HepG2 (cell line): Measurements from ENCODE around the gene ABTB2. TPM values are rescaled to one million over a fixed set of nuclear protein-coding genes. Genes with fewer than 3 reads are reported as not detected.
A peak's percentile ranks its signal among the peaks of the same experiment; 100 is the strongest.

Source experiments
- ATAC-seq: fragments of 200-7000 bp; cut with Tn5 transposase; 3 replicates; pipeline ENCODE4 v1.9.1; 2020; ENCODE audit warnings: mild to moderate bottlenecking, moderate library complexity
- BruUV-seq: library from RNA; stranded (reverse); fragments of 400-500 nt; replicated peaks from 2 replicates; lab custom pipeline; 2021; lab: Mats Ljungman, UMichigan
- CTCF ChIA-PET: fragments of 300-600 bp; formaldehyde crosslinking; extraction: SDS; loops from one replicate; lab custom pipeline; 2021; ENCODE audit warnings: low total read pairs, inconsistent platforms, low intra/inter-chr PET ratio; lab: Yijun Ruan, JAX
- POLR2A ChIA-PET: fragments of 350-600 bp; sonication (Branson Sonifier 250); formaldehyde crosslinking; loops from one replicate; lab custom pipeline; 2020; ENCODE audit warnings: antibody characterized with exemption, inconsistent platforms; lab: Yijun Ruan, JAX
- DNase-seq: peaks from one replicate; pipeline ENCODE4 v3.0.0-alpha.2; 2015; ENCODE audit warnings: low spot score
- FAIRE-seq: peaks from 3 replicates; lab custom pipeline; 2011; peaks lifted over from hg19 to GRCh38; lab: Jason Lieb, UNC
- H2AFZ ChIP-seq: one replicate; pipeline ENCODE4 v1.6.1; 2011; ENCODE audit warnings: low read length, inconsistent platforms
- H3K27ac ChIP-seq: fragments of 300-600 bp; 3 replicates; pipeline ENCODE4 v1.8.0; 2011; ENCODE audit warnings: mixed run types, mild to moderate bottlenecking, mixed read lengths, low read length, inconsistent platforms; ENCODE audit not compliant: insufficient read depth; ENCODE audit errors: extremely low read length
- H3K27me3 ChIP-seq, 2 experiments: fragments of 200-600 bp in 1 of 2; 2 replicates in 1 of 2; 3 replicates in 1 of 2; pipeline versions ENCODE4 v1.6.0 to v1.8.0; 2011; ENCODE audit warnings: low read length in 2 of 2, mild to moderate bottlenecking in 2 of 2, moderate library complexity in 2 of 2, inconsistent platforms in 1 of 2; ENCODE audit not compliant: insufficient read depth in 2 of 2, control insufficient read depth in 1 of 2
- H3K36me3 ChIP-seq, 2 experiments: fragments of 200-600 bp in 1 of 2; replicated peaks in 1 of 2; 2 replicates in 1 of 2; 3 replicates in 1 of 2; pipeline versions ENCODE4 v1.5.1 to v1.8.0; 2011; ENCODE audit warnings: low read length in 2 of 2, inconsistent platforms in 1 of 2; ENCODE audit not compliant: insufficient read depth in 2 of 2, control insufficient read depth in 1 of 2
- H3K4me1 ChIP-seq: 2 replicates; pipeline ENCODE4 v1.5.1; 2012; ENCODE audit warnings: low read length, inconsistent platforms; ENCODE audit not compliant: insufficient read depth
- H3K4me2 ChIP-seq: 2 replicates; pipeline ENCODE4 v1.6.0; 2011; ENCODE audit warnings: low read depth, low read length, inconsistent platforms
- H3K4me3 ChIP-seq, 3 experiments: fragments of 200-600 bp in 1 of 3; sonication (generic), shearing (Covaris generic) in 1 of 3; replicated peaks in 1 of 3; 2 replicates each; pipeline ENCODE4 v1.5.1; 2011 to 2016; ENCODE audit warnings: low read length in 3 of 3, inconsistent platforms in 2 of 3, low read depth in 2 of 3, mild to moderate bottlenecking in 2 of 3, control low read depth in 1 of 3, mixed read lengths in 1 of 3; ENCODE audit not compliant: insufficient read depth in 1 of 3
- H3K79me2 ChIP-seq: one replicate; pipeline ENCODE4 v1.6.1; 2011; ENCODE audit warnings: low read length, inconsistent platforms; ENCODE audit not compliant: insufficient read depth
- H3K9ac ChIP-seq: 2 replicates; pipeline ENCODE4 v1.6.0; 2011; ENCODE audit warnings: mild to moderate bottlenecking, low read depth, low read length, inconsistent platforms; ENCODE audit not compliant: insufficient read depth
- H3K9me3 ChIP-seq: 2 replicates; pipeline ENCODE4 v1.5.1; 2012; ENCODE audit warnings: mild to moderate bottlenecking, low read length
- H4K20me1 ChIP-seq: 2 replicates; pipeline ENCODE4 v1.6.0; 2011; ENCODE audit warnings: inconsistent platforms, mild to moderate bottlenecking, low read length, moderate library complexity; ENCODE audit not compliant: insufficient read depth
- CBFB ChIP-seq: sonication (generic); formaldehyde crosslinking; IDR thresholded peaks from 2 replicates; pipeline ENCODE4 v1.4.0; 2020; ENCODE audit warnings: missing genetic modification reagents
- ELF4 ChIP-seq: sonication (generic); formaldehyde crosslinking; IDR thresholded peaks from 2 replicates; pipeline ENCODE4 v1.5.0; 2020; ENCODE audit warnings: missing genetic modification reagents, mild to moderate bottlenecking, moderate library complexity, borderline replicate concordance
- FOSL2 ChIP-seq: sonication (generic); formaldehyde crosslinking; IDR thresholded peaks from 2 replicates; pipeline ENCODE4 v1.4.0; 2020; ENCODE audit warnings: missing genetic modification reagents
- GABPB1 ChIP-seq: IDR thresholded peaks from 2 replicates; pipeline ENCODE4 v1.6.1; 2016; ENCODE audit warnings: mild to moderate bottlenecking, missing genetic modification reagents, moderate library complexity, missing compliant biosample characterization
- KDM2A ChIP-seq: sonication (generic); formaldehyde crosslinking; IDR thresholded peaks from 2 replicates; pipeline ENCODE4 v1.4.0; 2020; ENCODE audit warnings: low read depth, missing genetic modification reagents, borderline replicate concordance
- PREB ChIP-seq: sonication (generic); formaldehyde crosslinking; IDR thresholded peaks from 2 replicates; pipeline ENCODE4 v1.4.0; 2020; ENCODE audit warnings: missing genetic modification reagents
- RCOR2 ChIP-seq: IDR thresholded peaks from 2 replicates; pipeline ENCODE4 v1.6.1; 2016; ENCODE audit warnings: missing biosample characterization, missing genetic modification reagents
- SOX6 ChIP-seq, 2 experiments: fragments of 450-650 bp in 1 of 2; sonication (generic) in 1 of 2; formaldehyde crosslinking in 1 of 2; IDR thresholded peaks; 2 replicates each; pipeline versions ENCODE4 v1.4.0 to v1.6.1; 2017 to 2020; ENCODE audit warnings: antibody characterized with exemption in 1 of 2, mild to moderate bottlenecking in 1 of 2, missing genetic modification reagents in 1 of 2
- THAP11 ChIP-seq: IDR thresholded peaks from 2 replicates; pipeline ENCODE4 v1.6.1; 2016; ENCODE audit warnings: missing biosample characterization, missing genetic modification reagents
- ZBTB7A ChIP-seq: sonication (generic); formaldehyde crosslinking; IDR thresholded peaks from 2 replicates; pipeline ENCODE4 v1.8.0; 2022; ENCODE audit warnings: mild to moderate bottlenecking, missing genetic modification reagents
- ZEB1 ChIP-seq: IDR thresholded peaks from 2 replicates; pipeline ENCODE4 v1.6.1; 2012; ENCODE audit warnings: mild to moderate bottlenecking, low read depth, inconsistent platforms; ENCODE audit not compliant: insufficient replicate concordance
- ZIK1 ChIP-seq: sonication (generic); formaldehyde crosslinking; IDR thresholded peaks from 2 replicates; pipeline ENCODE4 v1.5.0; 2020; ENCODE audit warnings: mild to moderate bottlenecking, low read depth, missing genetic modification reagents, borderline replicate concordance
- ZNF333 ChIP-seq: sonication (generic); formaldehyde crosslinking; IDR thresholded peaks from 2 replicates; pipeline ENCODE4 v1.4.0; 2020; ENCODE audit warnings: mild to moderate bottlenecking, missing genetic modification reagents, borderline replicate concordance
- ZNF468 ChIP-seq: sonication (generic); formaldehyde crosslinking; IDR thresholded peaks from 2 replicates; pipeline ENCODE4 v1.8.0; 2022; ENCODE audit warnings: mild to moderate bottlenecking, moderate library complexity, missing genetic modification reagents
- ZNF503 ChIP-seq: sonication (generic); formaldehyde crosslinking; IDR thresholded peaks from 2 replicates; pipeline ENCODE4 v1.4.0; 2020; ENCODE audit warnings: missing genetic modification reagents
- ZNF614 ChIP-seq: IDR thresholded peaks from 2 replicates; pipeline ENCODE4 v1.6.1; 2018; ENCODE audit warnings: missing biosample characterization, missing genetic modification reagents, inconsistent platforms, borderline replicate concordance
- whole genome bisulfite sequencing: methylation state at CpG from one replicate; pipeline ENCODE4 v1.1.6; 2017; ENCODE audit warnings: low lambda C conversion rate; 5-methylcytosine and 5-hydroxymethylcytosine counted together
- in situ Hi-C: cut with HindIII; loops from 2 replicates; pipeline ENCODE4 v1.10.0; 2017; ENCODE audit warnings: low pct_unique_long_range_greater_than_20kb; ENCODE audit not compliant: extremely low pct_ligation_motif_present
- intact Hi-C: fragments of 100-400 bp; cut with micrococcal nuclease; formaldehyde crosslinking; loops from one replicate; pipeline ENCODE4 v1.10.0; 2022; ENCODE audit not compliant: unreplicated experiment
- polyA plus RNA-seq, 8 experiments: library from polyadenylated mRNA; depleted of rRNA in 3 of 8; stranded (reverse) in 7 of 8; unstranded in 1 of 8; fragments of >200 nt; fragmentation: Illumina TruSeq in 4 of 8; extraction: Trizol in 4 of 8; gene quantifications; 2 replicates each; pipeline versions ENCODE4 v1.2.1 to v1.2.3, GENCODE V29; 2011 to 2016; ENCODE audit warnings: low read depth in 4 of 8, missing spikeins in 1 of 8, mixed read lengths in 1 of 8; ENCODE audit not compliant: insufficient read depth in 1 of 8
- total RNA-seq, 5 experiments: library from RNA; depleted of rRNA; stranded (reverse); fragments of >200 nt; fragmentation: Illumina TruSeq; extraction: Trizol; gene quantifications; 2 replicates each; pipeline ENCODE4 v1.2.3, GENCODE V29; 2016; ENCODE audit warnings: low read depth in 1 of 5
- TF ChIP-seq, protein P1 (sequence below): sonication (generic); formaldehyde crosslinking; IDR thresholded peaks from 2 replicates; pipeline ENCODE4 v1.4.0; 2020; ENCODE audit warnings: missing genetic modification reagents

Gene ABTB2
- total and polyA plus RNA-seq, 2 of the 13 experiments (the other 11 are each of a cell fraction or from before 2014, with no cell fraction given) = 5.1 to 15.4 TPM

- Histone ChIP-seq H3K27ac (peak overlapping the region; percentile 46), H3K4me3 (peak overlapping the region in 1 of 3 experiments; percentile 27; a peak in 2 of 6 replicates), H3K27me3 (no peaks in the 10 kb centered on the region), H3K4me1 (peaks cover 98% of the 10 kb centered on the region), H4K20me1 (no peaks in the 10 kb centered on the region), H3K79me2 (peaks cover 90% of the 10 kb centered on the region), H2AFZ (no peak overlapping the region), H3K9ac (no peak overlapping the region), H3K36me3 (no peaks in the 10 kb centered on the region), H3K9me3 (no peaks in the 10 kb centered on the region), H3K4me2 (peak overlapping the region; percentile 56)
- in situ Hi-C loops = no loop called here
- POLR2A ChIA-PET = interaction anchor here (4.3 kb wide), 1 partner anchor 18 kb away, joined by 24 read pairs; the partner anchor contains the start of gene ABTB2
- CTCF ChIA-PET = no interaction called here
- DNase-seq (peak; percentile 94), FAIRE-seq (peak; percentile 87), ATAC-seq (peak; percentile 99)
- WGBS = 12% methylated on average over 5 of the region's 7 CpGs
- no TSS peak for BruUV-seq
- intact Hi-C loops = no loop called here
- TF ChIP-seq KDM2A (peak; percentile 26; the same call in 1 of the 2 replicates), FOSL2 (peak; percentile 80), ZNF333 (CRISPR knock-in tag) (no peak), ZIK1 (CRISPR knock-in tag) (0 out of 2 replicates have a peak, but pooled peaks have one; percentile 61), ZEB1 (peak; percentile 35), GABPB1 (CRISPR knock-in tag) (peak; percentile 56; the same call in 1 of the 2 replicates), RCOR2 (CRISPR knock-in tag) (0 out of 2 replicates have a peak, but pooled peaks have one; percentile 30), ELF4 (CRISPR knock-in tag) (peak; percentile 65; the same call in 1 of the 2 replicates), THAP11 (CRISPR knock-in tag) (peak; percentile 61; the same call in 1 of the 2 replicates), SOX6 (IDR thresholded peaks at IDR 0.05) (no peak), SOX6 (CRISPR knock-in tag; IDR thresholded peaks at IDR 0.05) (peak; percentile 99), CBFB (CRISPR knock-in tag) (peak; percentile 78), ZNF614 (peak; percentile 78; the same call in 1 of the 2 replicates), ZNF468 (CRISPR knock-in tag) (no peak), PREB (CRISPR knock-in tag) (no peak), ZBTB7A (CRISPR knock-in tag) (peak; percentile 74), ZNF503 (0 out of 2 replicates have a peak, but pooled peaks have one; percentile 32)
- TF ChIP-seq, protein P1, sequence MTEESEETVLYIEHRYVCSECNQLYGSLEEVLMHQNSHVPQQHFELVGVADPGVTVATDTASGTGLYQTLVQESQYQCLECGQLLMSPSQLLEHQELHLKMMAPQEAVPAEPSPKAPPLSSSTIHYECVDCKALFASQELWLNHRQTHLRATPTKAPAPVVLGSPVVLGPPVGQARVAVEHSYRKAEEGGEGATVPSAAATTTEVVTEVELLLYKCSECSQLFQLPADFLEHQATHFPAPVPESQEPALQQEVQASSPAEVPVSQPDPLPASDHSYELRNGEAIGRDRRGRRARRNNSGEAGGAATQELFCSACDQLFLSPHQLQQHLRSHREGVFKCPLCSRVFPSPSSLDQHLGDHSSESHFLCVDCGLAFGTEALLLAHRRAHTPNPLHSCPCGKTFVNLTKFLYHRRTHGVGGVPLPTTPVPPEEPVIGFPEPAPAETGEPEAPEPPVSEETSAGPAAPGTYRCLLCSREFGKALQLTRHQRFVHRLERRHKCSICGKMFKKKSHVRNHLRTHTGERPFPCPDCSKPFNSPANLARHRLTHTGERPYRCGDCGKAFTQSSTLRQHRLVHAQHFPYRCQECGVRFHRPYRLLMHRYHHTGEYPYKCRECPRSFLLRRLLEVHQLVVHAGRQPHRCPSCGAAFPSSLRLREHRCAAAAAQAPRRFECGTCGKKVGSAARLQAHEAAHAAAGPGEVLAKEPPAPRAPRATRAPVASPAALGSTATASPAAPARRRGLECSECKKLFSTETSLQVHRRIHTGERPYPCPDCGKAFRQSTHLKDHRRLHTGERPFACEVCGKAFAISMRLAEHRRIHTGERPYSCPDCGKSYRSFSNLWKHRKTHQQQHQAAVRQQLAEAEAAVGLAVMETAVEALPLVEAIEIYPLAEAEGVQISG (CRISPR knock-in tag) = peak; percentile 14; the same call in 1 of the 2 replicates
These were observed 18.4 kb downstream of the ABTB2 start for GRCh38 chr11:34339149-34340064.
